AG09319 (cell line): ENCODE measurements around the gene PHLDB1.
"Not testable (repeated sequence)": the region's sequence is repeated elsewhere in the genome, so short reads cannot be mapped to it uniquely, and the experiment has no call there.

Experiments used
- DNase-seq: peaks from one replicate; pipeline ENCODE4 v3.0.0-alpha.2; 2010; ENCODE audit warnings: low read depth; ENCODE audit errors: extremely low read depth
- TF ChIP-seq, protein P1 (sequence below): IDR thresholded peaks from 2 replicates; pipeline ENCODE4 v1.5.1; 2011; ENCODE audit warnings: low read depth, mild to moderate bottlenecking, inconsistent platforms, low read length, moderate library complexity

The PHLDB1 gene

DNA sequence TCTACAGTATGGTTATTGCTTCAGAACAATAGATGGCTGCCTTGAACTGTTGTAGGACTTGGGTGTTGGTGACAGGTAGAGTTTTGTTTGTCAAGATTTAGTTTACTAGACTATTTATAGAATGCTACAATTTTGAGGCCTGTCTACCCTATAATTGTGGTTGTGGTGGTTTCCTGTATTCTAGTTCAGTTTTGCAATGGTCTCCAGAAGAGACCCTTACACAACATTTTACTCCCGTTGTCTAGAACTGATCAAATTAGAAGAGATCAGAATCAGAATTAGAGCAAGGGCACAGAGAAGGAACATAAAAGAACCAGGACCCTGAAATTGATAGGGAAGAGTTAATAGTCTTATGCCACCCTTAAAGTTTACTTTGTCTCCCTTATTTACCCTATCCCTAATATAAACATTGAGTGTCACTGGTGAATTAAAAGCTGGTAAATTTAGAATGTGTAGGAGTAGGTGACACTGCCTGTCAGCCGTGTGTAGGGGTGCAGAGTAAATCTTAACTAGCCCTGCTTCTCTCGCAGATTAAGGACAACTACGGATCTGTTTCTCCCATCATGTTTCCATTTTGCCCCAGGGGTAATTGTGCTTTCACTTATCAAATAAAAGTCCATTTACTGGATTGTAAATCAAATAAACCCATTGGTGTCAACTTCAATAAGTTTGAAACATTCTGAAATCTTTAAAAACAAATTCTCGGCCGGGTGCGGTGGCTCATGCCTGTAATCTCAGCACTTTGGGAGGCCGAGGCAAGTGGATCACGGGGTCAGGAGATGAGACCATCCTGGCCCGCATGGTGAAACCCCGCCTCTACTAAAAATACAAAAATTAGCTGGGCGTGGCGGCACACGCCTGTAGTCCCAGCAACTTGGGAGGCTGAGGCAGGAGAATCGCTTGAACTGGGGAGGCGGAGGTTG, 10.9 kb upstream of the PHLDB1 start:
- no peak for DNase-seq
- TF ChIP-seq, protein P1, sequence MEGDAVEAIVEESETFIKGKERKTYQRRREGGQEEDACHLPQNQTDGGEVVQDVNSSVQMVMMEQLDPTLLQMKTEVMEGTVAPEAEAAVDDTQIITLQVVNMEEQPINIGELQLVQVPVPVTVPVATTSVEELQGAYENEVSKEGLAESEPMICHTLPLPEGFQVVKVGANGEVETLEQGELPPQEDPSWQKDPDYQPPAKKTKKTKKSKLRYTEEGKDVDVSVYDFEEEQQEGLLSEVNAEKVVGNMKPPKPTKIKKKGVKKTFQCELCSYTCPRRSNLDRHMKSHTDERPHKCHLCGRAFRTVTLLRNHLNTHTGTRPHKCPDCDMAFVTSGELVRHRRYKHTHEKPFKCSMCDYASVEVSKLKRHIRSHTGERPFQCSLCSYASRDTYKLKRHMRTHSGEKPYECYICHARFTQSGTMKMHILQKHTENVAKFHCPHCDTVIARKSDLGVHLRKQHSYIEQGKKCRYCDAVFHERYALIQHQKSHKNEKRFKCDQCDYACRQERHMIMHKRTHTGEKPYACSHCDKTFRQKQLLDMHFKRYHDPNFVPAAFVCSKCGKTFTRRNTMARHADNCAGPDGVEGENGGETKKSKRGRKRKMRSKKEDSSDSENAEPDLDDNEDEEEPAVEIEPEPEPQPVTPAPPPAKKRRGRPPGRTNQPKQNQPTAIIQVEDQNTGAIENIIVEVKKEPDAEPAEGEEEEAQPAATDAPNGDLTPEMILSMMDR = no peak

DNA sequence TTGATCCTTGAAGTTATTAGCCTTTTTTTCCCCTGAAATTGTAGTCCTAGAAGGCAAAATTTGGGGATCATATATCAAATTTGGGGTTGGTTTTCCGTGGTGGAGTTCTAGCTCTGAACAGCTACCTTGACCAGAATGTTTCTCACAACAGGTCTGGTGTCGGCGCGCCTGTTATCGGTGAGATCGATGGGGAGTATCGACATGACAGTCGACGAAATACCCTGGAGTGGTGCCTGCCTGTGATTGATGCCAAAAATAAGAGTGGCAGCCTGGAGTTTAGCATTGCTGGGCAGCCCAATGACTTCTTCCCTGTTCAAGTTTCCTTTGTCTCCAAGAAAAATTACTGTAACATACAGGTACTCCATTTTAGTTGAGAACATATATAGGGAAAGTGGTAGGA, 9.9 kb upstream of the PHLDB1 start:
- TF ChIP-seq, protein P1 = no peak

DNA sequence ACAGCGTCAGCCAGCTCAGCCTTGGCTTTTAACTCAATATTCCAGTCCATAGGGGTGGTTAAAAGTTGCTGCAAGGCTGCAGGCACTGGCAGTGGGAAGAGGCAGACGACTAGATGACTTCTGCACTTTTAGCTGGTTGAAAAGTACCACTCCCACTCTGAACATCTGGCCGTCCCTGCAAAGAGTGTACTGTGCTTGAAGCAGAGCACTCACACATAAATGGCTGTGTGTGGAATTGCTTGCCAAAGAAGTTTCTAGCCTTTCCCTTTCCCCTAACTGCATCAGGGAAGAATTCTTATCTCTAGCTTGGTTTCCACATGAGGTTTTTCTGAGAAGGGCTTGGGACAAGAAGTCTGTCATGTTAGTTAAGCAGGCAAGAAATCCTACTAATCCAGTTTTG, 5.1 kb upstream of the PHLDB1 start:
- DNase-seq = no peak
- TF ChIP-seq, protein P1 = no peak

More for the DNA sequence above, 9.9 kb upstream of the PHLDB1 start:
- DNase-seq = no peak

DNA sequence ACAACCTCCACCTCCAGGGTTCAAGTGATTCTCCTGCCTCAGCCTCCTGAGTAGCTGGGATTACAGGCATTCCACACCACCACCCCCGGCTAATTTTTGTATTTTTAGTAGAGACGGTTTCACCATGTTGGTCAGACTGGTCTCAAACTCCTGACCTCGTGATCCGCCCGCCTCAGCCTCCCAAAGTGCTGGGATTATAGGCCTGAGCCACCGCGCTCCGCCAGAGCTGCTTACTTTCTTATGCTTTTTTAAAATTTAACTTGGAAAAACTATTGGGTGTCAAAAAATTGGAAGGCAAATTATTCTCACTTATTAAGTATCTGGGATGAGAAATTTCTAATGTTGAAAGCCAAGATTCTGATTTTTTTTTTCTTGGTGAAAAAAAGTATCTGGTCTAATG, 3.7 kb upstream of the PHLDB1 start:
- not testable (repeated sequence) for DNase-seq

DNA sequence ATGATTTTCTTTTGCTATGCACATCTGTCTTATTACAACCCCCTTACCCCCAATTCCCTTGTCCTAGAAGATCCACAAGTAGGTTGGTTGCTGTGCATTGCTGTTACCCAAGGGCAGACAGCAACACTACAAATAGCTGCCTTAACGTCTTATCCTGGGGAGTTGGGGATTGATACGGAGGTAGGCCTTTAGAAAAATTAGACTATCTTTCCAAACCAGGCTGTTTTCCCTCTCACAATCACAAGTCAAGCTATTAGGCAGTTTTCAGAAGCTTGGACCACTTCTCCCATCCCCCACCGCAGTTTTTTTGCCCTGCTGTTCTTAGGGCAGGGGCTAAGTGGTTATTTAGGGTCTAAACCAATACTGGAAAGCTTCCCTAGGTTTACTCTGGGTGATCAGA, 2.8 kb upstream of the PHLDB1 start:
- no peak for DNase-seq
- TF ChIP-seq, protein P1 = no peak

DNA sequence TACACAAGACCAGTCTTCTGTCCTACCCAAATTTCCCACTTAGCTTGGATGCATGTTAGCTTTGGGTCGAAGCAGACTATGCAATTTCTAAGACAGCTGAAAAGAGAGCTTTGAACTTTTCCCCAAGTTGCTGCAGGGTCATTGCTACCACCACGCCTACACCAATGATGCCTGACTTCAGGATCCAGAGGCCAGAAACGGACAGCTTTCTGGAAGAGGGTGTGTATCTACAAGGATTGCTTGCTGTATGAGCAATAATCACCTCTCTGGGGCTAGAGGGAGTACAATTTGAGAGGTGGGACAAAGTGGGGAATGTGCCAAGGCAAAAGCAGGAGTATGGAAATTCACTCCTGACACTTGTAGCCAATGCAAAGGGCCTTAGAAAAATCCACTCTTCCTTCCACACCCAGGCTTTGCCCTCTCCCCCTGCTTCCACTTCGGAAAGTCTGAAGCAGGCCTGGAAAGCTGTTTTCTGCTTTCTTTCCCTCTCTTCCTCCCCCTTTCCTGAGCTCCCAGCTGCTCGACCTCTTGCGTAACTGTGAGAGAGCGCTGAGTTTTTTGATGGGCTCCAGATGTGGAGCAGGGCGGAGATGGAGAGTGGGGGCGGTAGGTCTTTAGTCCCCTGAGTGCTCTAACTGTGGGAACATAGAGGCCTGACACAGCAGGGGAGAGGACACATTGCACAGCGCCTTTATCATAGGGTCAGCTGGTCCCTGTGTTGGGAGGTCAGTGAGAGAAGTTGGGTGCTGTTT, 2.1 kb upstream of the PHLDB1 start:
- peak; percentile 87 for DNase-seq
- TF ChIP-seq, protein P1 = no peak

DNA sequence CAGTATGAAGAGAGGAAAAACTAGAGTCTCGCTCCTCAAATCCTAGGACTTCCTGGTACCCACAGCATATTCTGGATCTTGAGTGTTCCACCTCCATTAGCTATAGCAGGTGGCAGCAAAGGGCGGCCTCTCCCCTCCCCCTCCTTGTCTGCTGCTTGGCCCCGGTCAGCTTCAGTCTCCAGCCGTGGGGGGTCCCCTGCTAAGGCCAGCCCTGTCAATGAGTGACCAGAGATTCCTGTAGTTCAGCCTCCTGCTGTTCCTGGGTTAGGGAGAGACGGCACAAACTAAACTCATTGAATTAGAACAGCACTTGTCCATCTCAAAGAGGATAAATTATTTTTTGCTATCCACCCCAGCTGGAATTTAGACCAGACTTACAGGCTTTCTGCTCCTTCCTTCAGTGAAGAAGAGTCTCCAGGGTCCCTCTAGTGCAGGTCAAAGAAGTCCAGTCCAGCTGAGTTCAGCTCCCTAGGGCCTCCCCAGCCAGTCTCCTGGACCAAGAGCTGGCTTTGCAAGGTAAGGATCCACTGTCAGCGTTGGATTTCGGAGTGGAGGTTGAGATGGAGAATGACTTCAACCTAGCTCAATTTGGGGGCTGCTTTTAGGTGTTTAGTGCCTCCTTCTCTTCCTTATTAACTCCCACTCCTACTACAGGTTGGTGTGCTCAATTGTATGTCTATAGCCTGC, 1.1 kb upstream of the PHLDB1 start:
- no peak for DNase-seq
- TF ChIP-seq, protein P1 = no peak
